K562 (cell line): ENCODE measurements around the gene SLX4IP. TPM values are rescaled to one million over a fixed set of nuclear protein-coding genes. Genes with fewer than 3 reads are reported as not detected.

Experiments used
- ATAC-seq: fragments of 200-7000 bp; cut with Tn5 transposase; 3 replicates; pipeline ENCODE4 v1.9.1; 2020; ENCODE audit warnings: moderate library complexity
- BruUV-seq: library from RNA; stranded (reverse); fragments of 400-500 nt; replicated peaks from 2 replicates; lab custom pipeline; 2021; lab: Mats Ljungman, UMichigan
- CTCF ChIA-PET: fragments of 300-600 bp; formaldehyde crosslinking; extraction: SDS; loops from one replicate; lab custom pipeline; 2021; ENCODE audit warnings: low intra/inter-chr PET ratio; lab: Yijun Ruan, JAX
- POLR2A ChIA-PET: fragments of 300-600, 350-650 bp; sonication (Branson Sonifier 250); formaldehyde crosslinking; extraction: SDS; loops from one replicate; lab custom pipeline; 2021; ENCODE audit warnings: antibody characterized with exemption, inconsistent platforms; lab: Yijun Ruan, JAX
- DNase-seq, 4 experiments: peaks; one replicate each; pipeline versions ENCODE4 v3.0.0 to v3.0.0-alpha.2; 2011 to 2018; ENCODE audit warnings: low spot score in 3 of 4, mixed read lengths in 3 of 4; ENCODE audit errors: extremely low read depth in 1 of 4
- FAIRE-seq: peaks from 2 replicates; lab custom pipeline; 2011; peaks lifted over from hg19 to GRCh38; lab: Jason Lieb, UNC
- H2AFZ ChIP-seq: 2 replicates; pipeline ENCODE4 v1.6.0; 2011; ENCODE audit warnings: low read depth, low read length, control low read depth, inconsistent platforms
- H3K27ac ChIP-seq: fragments of 200-600 bp; 3 replicates; pipeline ENCODE4 v1.8.0; 2011; ENCODE audit warnings: low read depth, mild to moderate bottlenecking, control low read depth, inconsistent platforms, low read length, moderate library complexity, mixed read lengths; ENCODE audit errors: extremely low read depth
- H3K27me3 ChIP-seq, 2 experiments: fragments of 300-600 bp in 1 of 2; 2 replicates in 1 of 2; 3 replicates in 1 of 2; pipeline versions ENCODE4 v1.6.0 to v1.8.0; 2011; ENCODE audit warnings: inconsistent platforms in 2 of 2, low read length in 2 of 2, mild to moderate bottlenecking in 1 of 2, mixed read lengths in 1 of 2, moderate library complexity in 1 of 2; ENCODE audit not compliant: control insufficient read depth in 2 of 2, insufficient read depth in 2 of 2
- H3K36me3 ChIP-seq: fragments of 300-600 bp; 3 replicates; pipeline ENCODE4 v1.8.0; 2011; ENCODE audit warnings: mild to moderate bottlenecking, low read length, inconsistent platforms; ENCODE audit not compliant: control insufficient read depth, insufficient read depth
- H3K4me1 ChIP-seq, 2 experiments: fragments of 200-600 bp in 1 of 2; replicated peaks in 1 of 2; 2 replicates in 1 of 2; 3 replicates in 1 of 2; pipeline versions ENCODE4 v1.5.1 to v1.8.0; 2011; ENCODE audit warnings: inconsistent platforms in 2 of 2, low read length in 2 of 2, mild to moderate bottlenecking in 1 of 2, mixed read lengths in 1 of 2, moderate library complexity in 1 of 2; ENCODE audit not compliant: control insufficient read depth in 2 of 2, insufficient read depth in 2 of 2
- H3K4me2 ChIP-seq: 2 replicates; pipeline ENCODE4 v1.6.1; 2011; ENCODE audit warnings: low read length, control low read depth, inconsistent platforms, mixed read lengths; ENCODE audit not compliant: insufficient read depth
- H3K4me3 ChIP-seq: fragments of 200-600 bp; sonication (generic), shearing (Covaris generic); 2 replicates; pipeline ENCODE4 v1.5.1; 2016; ENCODE audit warnings: control low read depth, inconsistent platforms
- H3K79me2 ChIP-seq: fragments of 200-600 bp; 3 replicates; pipeline ENCODE4 v1.8.0; 2011; ENCODE audit warnings: low read length, inconsistent platforms; ENCODE audit not compliant: control insufficient read depth, insufficient read depth
- H3K9ac ChIP-seq, 2 experiments: 2 replicates each; pipeline versions ENCODE4 v1.6.0 to v1.6.1; 2011; ENCODE audit warnings: low read depth in 2 of 2, low read length in 2 of 2, control low read depth in 1 of 2, inconsistent platforms in 1 of 2, mild to moderate bottlenecking in 1 of 2, mixed read lengths in 1 of 2; ENCODE audit not compliant: insufficient read depth in 1 of 2
- H3K9me1 ChIP-seq: one replicate; pipeline ENCODE4 v1.6.0; 2011; ENCODE audit warnings: inconsistent platforms, mild to moderate bottlenecking, low read length, moderate library complexity; ENCODE audit not compliant: control insufficient read depth, insufficient read depth
- H3K9me3 ChIP-seq: replicated peaks from 2 replicates; pipeline ENCODE4 v1.5.1; 2011; ENCODE audit warnings: low read depth, low read length, inconsistent platforms; ENCODE audit not compliant: control insufficient read depth, insufficient read depth
- H4K20me1 ChIP-seq: replicated peaks from 2 replicates; pipeline ENCODE4 v1.6.1; 2011; ENCODE audit warnings: low read length, inconsistent platforms, mixed read lengths; ENCODE audit not compliant: control insufficient read depth, insufficient read depth
- JUND ChIP-seq, 2 experiments: IDR thresholded peaks; 2 replicates in 1 of 2; 3 replicates in 1 of 2; pipeline ENCODE4 v1.6.1; 2011; ENCODE audit warnings: borderline replicate concordance in 2 of 2, low read depth in 2 of 2, low read length in 2 of 2, improper control_type of control experiment in 1 of 2, missing biosample characterization in 1 of 2, missing genetic modification characterization in 1 of 2, missing genetic modification reagents in 1 of 2
- SNRNP70 ChIP-seq: fragments of 200-400 bp; formaldehyde crosslinking; optimal IDR thresholded peaks from 2 replicates; pipeline ENCODE3; 2017; ENCODE audit warnings: low read depth, low read length
- ZNF398 ChIP-seq: fragments of 250-450 bp; sonication (Bioruptor Pico); IDR thresholded peaks from 2 replicates; pipeline ENCODE4 v1.8.0; 2021; ENCODE audit warnings: moderate library complexity, mild to moderate bottlenecking, inconsistent platforms
- WGBS: fragments of 100-300 bp; shearing (Covaris generic); methylation state at CpG from one replicate; pipeline ENCODE4 v1.1.6; 2016; ENCODE audit warnings: low coverage, mixed read lengths; ENCODE audit not compliant: insufficient coverage; ENCODE audit errors: missing lambda C conversion rate; 5-methylcytosine and 5-hydroxymethylcytosine counted together
- in situ Hi-C: fragments of 300-500 bp; cut with MboI; formaldehyde crosslinking; loops from 4 replicates; pipeline ENCODE4 v1.15.0; 2018; ENCODE audit warnings: inconsistent platforms, mixed read lengths
- intact Hi-C: fragments of 100-400 bp; cut with micrococcal nuclease; formaldehyde crosslinking; loops from 2 replicates; pipeline ENCODE4 v1.14.2; 2022
- polyA plus RNA-seq, 8 experiments: library from polyadenylated mRNA; depleted of rRNA in 4 of 8; stranded (reverse) in 5 of 8; unstranded in 3 of 8; fragments of >200 nt; fragmentation: Nextera tagmentation in 2 of 8; fragmentation: Illumina TruSeq in 1 of 8; extraction: Ambion mirVana in 2 of 8; extraction: Trizol in 1 of 8; gene quantifications; 2 replicates each; pipeline versions ENCODE4 v1.2.1 to v1.2.3, GENCODE V29; 2011 to 2014; ENCODE audit warnings: inconsistent platforms in 1 of 8, missing spikeins in 1 of 8
- total RNA-seq, 7 experiments: library from RNA; depleted of rRNA in 6 of 7; stranded (reverse); fragments of >200 nt in 6 of 7; fragmentation: Illumina TruSeq in 2 of 7; extraction: Trizol in 2 of 7; gene quantifications; 2 replicates each; pipeline versions ENCODE4 v1.2.1 to v1.2.3, GENCODE V29; 2011 to 2021; ENCODE audit warnings: low replicate concordance in 1 of 7
- TF ChIP-seq, protein P1 (sequence below), 2 experiments: fragments of 450-650 bp in 1 of 2; sonication (generic) in 1 of 2; formaldehyde crosslinking in 1 of 2; IDR thresholded peaks in 1 of 2; conservative IDR thresholded peaks in 1 of 2; 2 replicates each; pipeline versions ENCODE4 v1.6.1 to v1.8.1; 2016 to 2023; ENCODE audit warnings: mild to moderate bottlenecking in 2 of 2, moderate library complexity in 2 of 2, inconsistent platforms in 1 of 2, missing genetic modification reagents in 1 of 2

Gene SLX4IP
- total and polyA plus RNA-seq, 9 of the 15 experiments (the other 6 are each of a cell fraction or from before 2014, with no cell fraction given) = 1.5 to 5.9 (median 3.5) TPM

- no peaks in the 10 kb centered on the region; a peak in 2 of 5 replicates for H3K4me1 ChIP-seq
- H4K20me1 ChIP-seq = no peaks in the 10 kb centered on the region
- ATAC-seq (no peak), DNase-seq (no peak), FAIRE-seq (no peak)
- H3K27me3 ChIP-seq = no peaks in the 10 kb centered on the region
- no TSS peak for BruUV-seq
- H3K9me3 ChIP-seq = no peaks in the 10 kb centered on the region
- no peaks in the 10 kb centered on the region for H3K9me1 ChIP-seq
- no peak overlapping the region for H2AFZ ChIP-seq
- H3K36me3 ChIP-seq = no peaks in the 10 kb centered on the region
- TF ChIP-seq ZNF398 (CRISPR knock-in tag) (no peak), JUND (IDR thresholded peaks at IDR 0.05; ENCODE audit: borderline replicate concordance, low read depth, low read length) (peak; percentile 13; the same call in 1 of the 2 replicates), JUND (tag; IDR thresholded peaks at IDR 0.05; ENCODE audit: borderline replicate concordance, low read depth, low read length) (no peak), SNRNP70 (no peak)
- TF ChIP-seq, protein P1, sequence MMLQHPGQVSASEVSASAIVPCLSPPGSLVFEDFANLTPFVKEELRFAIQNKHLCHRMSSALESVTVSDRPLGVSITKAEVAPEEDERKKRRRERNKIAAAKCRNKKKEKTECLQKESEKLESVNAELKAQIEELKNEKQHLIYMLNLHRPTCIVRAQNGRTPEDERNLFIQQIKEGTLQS (IDR thresholded peaks at IDR 0.05) = 0 out of 2 replicates have a peak, but pooled peaks have one; percentile 20
- TF ChIP-seq, protein P1 (CRISPR knock-in tag; conservative IDR thresholded peaks at IDR 0.05) = no peak
- TF ChIP-seq, all 486 proteins: peak for 2
- ChIA-PET CTCF (no interaction called here), POLR2A (no interaction called here)
- Histone ChIP-seq H3K4me3 (no peak overlapping the region), H3K27ac (no peak overlapping the region), H3K4me2 (no peak overlapping the region), H3K9ac (no peak overlapping the region), H3K79me2 (no peaks in the 10 kb centered on the region)
- 45% methylated on average over 3 of the region's 5 CpGs for WGBS
- in situ Hi-C loops (no loop called here), intact Hi-C loops (no loop called here)
These were observed 86.1 kb downstream of the SLX4IP start for GRCh38 chr20:10521068-10521831.
